HG02610 (cell line): Measurements from ENCODE around the gene RPS8.
"Not testable (repeated sequence)": the region's sequence is repeated elsewhere in the genome, so short reads cannot be mapped to it uniquely, and the experiment has no call there.

Experiments
- ATAC-seq: cut with Tn5 transposase; IDR thresholded peaks from one replicate; pipeline ENCODE4 v1.9.1; 2021; ENCODE audit warnings: mild to moderate bottlenecking, moderate library complexity; ENCODE audit not compliant: unreplicated experiment

Gene RPS8

GRCh38 chr1:44780583-44781121 is 5.3 kb downstream of the RPS8 start:
- ATAC-seq: no peak

- no peak for ATAC-seq
These were observed 8.4 kb downstream of the RPS8 start for GRCh38 chr1:44783697-44784093.

GRCh38 chr1:44784094-44785028 is 9.0 kb downstream of the RPS8 start:
- no peak for ATAC-seq

- no peak for ATAC-seq
These were observed 9.7 kb downstream of the RPS8 start for GRCh38 chr1:44785029-44785380.

GRCh38 chr1:44785501-44786137 is 10.3 kb downstream of the RPS8 start:
- ATAC-seq: no peak

GRCh38 chr1:44786138-44786840 is 10.9 kb downstream of the RPS8 start:
- ATAC-seq: no peak

GRCh38 chr1:44786841-44787426 is 11.6 kb downstream of the RPS8 start:
- no peak for ATAC-seq

GRCh38 chr1:44787506-44787905 is 12.2 kb downstream of the RPS8 start:
- no peak for ATAC-seq

- ATAC-seq: no peak
These were observed 12.9 kb downstream of the RPS8 start, which contains the start of gene BEST4 for GRCh38 chr1:44788120-44788860. TSS of gene BEST4 (minus strand) at chr1:44788170. CDS start at chr1:44787705, 465 bp downstream.

GRCh38 chr1:44790968-44791801 is 15.8 kb downstream of the RPS8 start:
- no peak for ATAC-seq

- ATAC-seq: no peak
These were observed 17.6 kb downstream of the RPS8 start for GRCh38 chr1:44792736-44793502.

- not testable (repeated sequence) for ATAC-seq
These were observed 22.5 kb downstream of the RPS8 start for GRCh38 chr1:44797886-44798285.

- ATAC-seq: no peak
These were observed 23.4 kb downstream of the RPS8 start for GRCh38 chr1:44798481-44799365.

GRCh38 chr1:44799770-44800584 is 24.6 kb downstream of the RPS8 start, which contains the start of gene PLK3:
TSS of gene PLK3 (plus strand) at chr1:44800377. CDS start at chr1:44800464, 87 bp downstream.
- peak; percentile 92 for ATAC-seq

- no peak for ATAC-seq
These were observed 26.4 kb downstream of the RPS8 start for GRCh38 chr1:44801491-44802305.
